H9 (cell line): ENCODE data around the gene HMSD. TPM values are rescaled to one million over a fixed set of nuclear protein-coding genes. Genes with fewer than 3 reads are reported as not detected.

Source experiments
- DNase-seq: peaks from one replicate; pipeline ENCODE4 v3.0.0-alpha.2; 2017
- H2AFZ ChIP-seq: one replicate; pipeline ENCODE4 v1.6.1; 2013; ENCODE audit warnings: mild to moderate bottlenecking, low read length, control low read depth, moderate library complexity
- H2AK5ac ChIP-seq: 2 replicates; pipeline ENCODE4 v1.6.1; 2013; ENCODE audit warnings: low read length, control low read depth, mixed read lengths; ENCODE audit not compliant: insufficient read length
- H2BK120ac ChIP-seq: one replicate; pipeline ENCODE4 v1.6.1; 2013; ENCODE audit warnings: low read depth, mild to moderate bottlenecking, low read length, control low read depth, inconsistent platforms; ENCODE audit not compliant: poor library complexity, severe bottlenecking
- H2BK12ac ChIP-seq: 2 replicates; pipeline ENCODE4 v1.6.1; 2013; ENCODE audit warnings: low read length, control low read depth, mixed read lengths, low read depth; ENCODE audit not compliant: insufficient read length
- H2BK15ac ChIP-seq: 2 replicates; pipeline ENCODE4 v1.6.1; 2013; ENCODE audit warnings: low read depth, low read length, control low read depth
- H2BK20ac ChIP-seq: one replicate; pipeline ENCODE4 v1.6.1; 2013; ENCODE audit warnings: low read depth, mild to moderate bottlenecking, low read length, control low read depth, inconsistent platforms; ENCODE audit not compliant: poor library complexity, severe bottlenecking
- H2BK5ac ChIP-seq: 2 replicates; pipeline ENCODE4 v1.6.1; 2013; ENCODE audit warnings: low read length, control low read depth, mixed read lengths; ENCODE audit not compliant: insufficient read length
- H3K14ac ChIP-seq: 2 replicates; pipeline ENCODE4 v1.6.1; 2013; ENCODE audit warnings: low read length, control low read depth; ENCODE audit not compliant: insufficient read depth
- H3K18ac ChIP-seq: 2 replicates; pipeline ENCODE4 v1.6.1; 2013; ENCODE audit warnings: low read depth, mild to moderate bottlenecking, mixed read lengths, low read length, control low read depth; ENCODE audit not compliant: insufficient read length
- H3K23ac ChIP-seq: 2 replicates; pipeline ENCODE4 v1.6.1; 2013; ENCODE audit warnings: low read length, control low read depth, mixed read lengths, low read depth; ENCODE audit not compliant: insufficient read length
- H3K23me2 ChIP-seq: 2 replicates; pipeline ENCODE4 v1.6.1; 2013; ENCODE audit warnings: low read depth, mild to moderate bottlenecking, mixed read lengths, low read length, control low read depth; ENCODE audit not compliant: insufficient read length, poor library complexity, severe bottlenecking
- H3K27ac ChIP-seq: 2 replicates; pipeline ENCODE4 v1.5.1; 2013; ENCODE audit warnings: low read length, control low read depth, mixed read lengths, low read depth; ENCODE audit not compliant: insufficient read length
- H3K27me3 ChIP-seq: 2 replicates; pipeline ENCODE4 v1.6.1; 2013; ENCODE audit warnings: low read length, control low read depth, inconsistent platforms; ENCODE audit not compliant: insufficient read depth
- H3K4ac ChIP-seq: 2 replicates; pipeline ENCODE4 v1.6.1; 2013; ENCODE audit warnings: low read depth, mild to moderate bottlenecking, control low read depth, inconsistent platforms, low read length, moderate library complexity
- H3K4me1 ChIP-seq: 2 replicates; pipeline ENCODE4 v1.6.1; 2013; ENCODE audit warnings: low read length, control low read depth, inconsistent platforms; ENCODE audit not compliant: insufficient read depth
- H3K4me2 ChIP-seq: 2 replicates; pipeline ENCODE4 v1.6.1; 2013; ENCODE audit warnings: low read length, control low read depth, mixed read lengths; ENCODE audit not compliant: insufficient read length, insufficient read depth
- H3K56ac ChIP-seq: 2 replicates; pipeline ENCODE4 v1.6.1; 2013; ENCODE audit warnings: low read depth, mild to moderate bottlenecking, mixed read lengths, low read length, control low read depth; ENCODE audit not compliant: insufficient read length
- H3K79me1 ChIP-seq: 2 replicates; pipeline ENCODE4 v1.6.1; 2013; ENCODE audit warnings: low read depth, mild to moderate bottlenecking, moderate library complexity, low read length, control low read depth, inconsistent platforms; ENCODE audit not compliant: insufficient read depth, poor library complexity, severe bottlenecking
- H3K79me2 ChIP-seq: 2 replicates; pipeline ENCODE4 v1.6.1; 2013; ENCODE audit warnings: low read length, control low read depth, inconsistent platforms; ENCODE audit not compliant: insufficient read depth
- H3K9ac ChIP-seq: 2 replicates; pipeline ENCODE4 v1.6.1; 2013; ENCODE audit warnings: low read length, control low read depth, mixed read lengths; ENCODE audit not compliant: insufficient read length; ENCODE audit errors: extremely low read depth
- H3K9me3 ChIP-seq: one replicate; pipeline ENCODE4 v1.6.1; 2013; ENCODE audit warnings: low read depth, low read length, inconsistent platforms; ENCODE audit not compliant: control insufficient read depth
- H3T11ph ChIP-seq: one replicate; pipeline ENCODE4 v1.6.1; 2013; ENCODE audit warnings: mild to moderate bottlenecking, low read length, control low read depth, inconsistent platforms
- H4K20me1 ChIP-seq: one replicate; pipeline ENCODE4 v1.6.1; 2013; ENCODE audit not compliant: control insufficient read depth, insufficient read length, insufficient read depth
- H4K5ac ChIP-seq: 2 replicates; pipeline ENCODE4 v1.6.1; 2013; ENCODE audit warnings: low read depth, mild to moderate bottlenecking, mixed read lengths, low read length, control low read depth; ENCODE audit not compliant: insufficient read length
- H4K8ac ChIP-seq: replicated peaks from 2 replicates; pipeline ENCODE4 v1.6.1; 2013; ENCODE audit warnings: low read length, control low read depth, mixed read lengths, low read depth; ENCODE audit not compliant: insufficient read length
- H4K91ac ChIP-seq: 2 replicates; pipeline ENCODE4 v1.6.1; 2013; ENCODE audit warnings: low read depth, mild to moderate bottlenecking, moderate library complexity, mixed read lengths, low read length, control low read depth; ENCODE audit not compliant: insufficient read length
- H3K27ac Mint-ChIP-seq, 3 experiments: 2 replicates in 2 of 3; 3 replicates in 1 of 3; pipeline ENCODE4 v1.8.0; 2020 to 2021; ENCODE audit warnings: mixed read lengths in 3 of 3, mild to moderate bottlenecking in 1 of 3, moderate library complexity in 1 of 3
- H3K27me3 Mint-ChIP-seq: 2 replicates; pipeline ENCODE4 v1.8.0; 2021; ENCODE audit warnings: low read depth, mild to moderate bottlenecking, moderate library complexity, mixed read lengths
- H3K36me3 Mint-ChIP-seq, 3 experiments: 2 replicates in 2 of 3; 3 replicates in 1 of 3; pipeline ENCODE4 v1.8.0; 2020 to 2021; ENCODE audit warnings: low read depth in 3 of 3, mixed read lengths in 3 of 3; ENCODE audit not compliant: insufficient read depth in 1 of 3
- H3K4me1 Mint-ChIP-seq, 2 experiments: 2 replicates each; pipeline ENCODE4 v1.8.0; 2020; ENCODE audit warnings: mixed read lengths in 2 of 2
- H3K4me3 Mint-ChIP-seq, 2 experiments: 2 replicates in 1 of 2; 3 replicates in 1 of 2; pipeline ENCODE4 v1.8.0; 2020 to 2021; ENCODE audit warnings: mild to moderate bottlenecking in 2 of 2, mixed read lengths in 2 of 2, moderate library complexity in 1 of 2
- H3K9me3 Mint-ChIP-seq, 2 experiments: 2 replicates in 1 of 2; 3 replicates in 1 of 2; pipeline ENCODE4 v1.8.0; 2020; ENCODE audit warnings: mild to moderate bottlenecking in 2 of 2, mixed read lengths in 2 of 2, moderate library complexity in 1 of 2
- WGBS: extraction: QIAGEN DNeasy Blood & Tissue Kit; methylation state at CpG from one replicate; pipeline ENCODE4 v1.1.7; 2013; ENCODE audit warnings: missing lambda C conversion rate, low lambda C conversion rate, mixed read lengths; ENCODE audit not compliant: insufficient read length; ENCODE audit errors: extremely low coverage; 5-methylcytosine and 5-hydroxymethylcytosine counted together
- total RNA-seq: library from RNA; stranded (reverse); gene quantifications from 2 replicates; pipeline ENCODE4 v1.2.1, GENCODE V29; 2021
- TF ChIP-seq, protein P1 (sequence below): fragments of 200-600 bp; sonication (generic); conservative IDR thresholded peaks from 3 replicates; pipeline ENCODE4 v1.8.0; 2021; ENCODE audit warnings: antibody characterized with exemption, mild to moderate bottlenecking

The HMSD gene
- total RNA-seq, 1 experiment from 2014 or later: 6.6 TPM

DNA sequence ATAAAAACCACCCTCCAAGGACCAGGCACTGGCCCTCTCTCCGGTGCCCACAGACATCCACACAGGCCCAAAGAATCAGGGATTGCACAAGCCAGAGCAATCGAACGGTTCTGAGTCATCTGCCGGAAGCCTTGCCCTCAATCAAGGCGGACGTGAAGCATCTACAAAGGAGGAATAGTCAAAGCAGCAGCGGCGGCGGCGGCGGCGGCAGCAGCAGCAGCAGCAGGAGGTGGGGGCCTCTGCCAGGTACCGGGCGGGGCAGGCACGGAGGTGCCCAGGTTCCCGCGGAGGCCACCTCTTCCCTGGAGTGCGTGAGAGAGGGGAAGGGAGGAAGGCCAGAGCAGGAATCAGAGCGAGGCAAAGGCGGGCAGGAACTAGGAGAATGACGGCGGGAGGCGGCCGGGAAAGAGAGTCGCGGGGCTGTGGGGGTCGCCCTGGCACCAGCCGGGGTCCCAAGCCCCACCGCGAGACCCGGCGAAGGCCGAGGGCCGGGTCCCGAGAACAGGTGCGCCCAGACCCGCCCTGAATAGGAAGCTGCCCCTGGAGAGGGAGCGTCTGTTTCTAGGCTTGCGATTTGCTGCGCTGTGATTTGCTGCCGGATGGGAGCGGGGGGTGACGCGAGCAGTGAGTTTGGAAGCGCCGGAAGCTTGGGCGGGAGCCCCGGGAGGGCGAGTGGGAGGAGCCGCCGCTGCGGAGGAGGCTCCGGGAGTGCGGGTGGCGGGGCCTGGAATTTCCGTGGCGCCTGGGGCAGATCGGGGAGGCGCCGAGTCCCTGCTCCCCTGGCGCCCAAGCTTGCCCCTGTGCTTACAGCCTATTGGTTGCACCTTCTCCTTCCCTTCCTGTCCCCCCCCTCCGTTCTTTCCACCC, 21.1 kb downstream of the HMSD start, which contains the start of gene SERPINB8:
Gene SERPINB8 (plus strand): TSS at position 140 of the 867 bp plus-strand sequence. CDS start 8,228 bp downstream, outside the sequence.
- Histone ChIP-seq H3K79me2 (no peaks in the 10 kb centered on the region), H3K27ac (peak within 1 kb of the TSS; percentile 3), H3K23ac (no peak within 1 kb of the TSS), H3K9ac (peak within 1 kb of the TSS; percentile 36), H3K27me3 (peaks cover 10% of the 10 kb centered on the region; the same call in 1 of the 2 replicates), H3K4ac (no peak within 1 kb of the TSS), H4K8ac (no peak within 1 kb of the TSS), H2BK20ac (no peak within 1 kb of the TSS), H4K20me1 (no peaks in the 10 kb centered on the region), H2BK12ac (no peak within 1 kb of the TSS), H3K9me3 (no peaks in the 10 kb centered on the region), H3T11ph (no peak within 1 kb of the TSS), H3K79me1 (no peaks in the 10 kb centered on the region), H2AK5ac (no peak within 1 kb of the TSS), H3K18ac (peak within 1 kb of the TSS; percentile 67), H2AFZ (no peak within 1 kb of the TSS), H4K5ac (no peak within 1 kb of the TSS), H4K91ac (no peak within 1 kb of the TSS), H3K56ac (no peak within 1 kb of the TSS), H2BK120ac (no peak within 1 kb of the TSS), H3K14ac (peak within 1 kb of the TSS; percentile 78; the same call in 1 of the 2 replicates), H3K4me2 (peak within 1 kb of the TSS; percentile 69), H2BK5ac (no peak within 1 kb of the TSS), H3K4me1 (peaks cover 4% of the 10 kb centered on the region; the same call in 1 of the 2 replicates), H3K23me2 (peaks cover 11% of the 10 kb centered on the region), H2BK15ac (no peak within 1 kb of the TSS)
- peak; percentile 96 for DNase-seq
- peaks cover 40% of the 10 kb centered on the region for H3K27me3 Mint-ChIP-seq
- peak within 1 kb of the TSS; percentile 91 to 98 (median 96) for H3K27ac Mint-ChIP-seq
- TF ChIP-seq, protein P1, sequence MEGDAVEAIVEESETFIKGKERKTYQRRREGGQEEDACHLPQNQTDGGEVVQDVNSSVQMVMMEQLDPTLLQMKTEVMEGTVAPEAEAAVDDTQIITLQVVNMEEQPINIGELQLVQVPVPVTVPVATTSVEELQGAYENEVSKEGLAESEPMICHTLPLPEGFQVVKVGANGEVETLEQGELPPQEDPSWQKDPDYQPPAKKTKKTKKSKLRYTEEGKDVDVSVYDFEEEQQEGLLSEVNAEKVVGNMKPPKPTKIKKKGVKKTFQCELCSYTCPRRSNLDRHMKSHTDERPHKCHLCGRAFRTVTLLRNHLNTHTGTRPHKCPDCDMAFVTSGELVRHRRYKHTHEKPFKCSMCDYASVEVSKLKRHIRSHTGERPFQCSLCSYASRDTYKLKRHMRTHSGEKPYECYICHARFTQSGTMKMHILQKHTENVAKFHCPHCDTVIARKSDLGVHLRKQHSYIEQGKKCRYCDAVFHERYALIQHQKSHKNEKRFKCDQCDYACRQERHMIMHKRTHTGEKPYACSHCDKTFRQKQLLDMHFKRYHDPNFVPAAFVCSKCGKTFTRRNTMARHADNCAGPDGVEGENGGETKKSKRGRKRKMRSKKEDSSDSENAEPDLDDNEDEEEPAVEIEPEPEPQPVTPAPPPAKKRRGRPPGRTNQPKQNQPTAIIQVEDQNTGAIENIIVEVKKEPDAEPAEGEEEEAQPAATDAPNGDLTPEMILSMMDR: no peak
- WGBS: no CpG with 5 or more reads among the region's 62 CpGs
- no peaks in the 10 kb centered on the region for H3K9me3 Mint-ChIP-seq
- peaks cover 23 to 28% of the 10 kb centered on the region in 2 experiments for H3K4me1 Mint-ChIP-seq
- H3K4me3 Mint-ChIP-seq: peak within 1 kb of the TSS; percentile 87 to 94
- H3K36me3 Mint-ChIP-seq: no peaks in the 10 kb centered on the region
